ENCODE results near the gene TRRAP. TPM values are rescaled to one million over a fixed set of nuclear protein-coding genes. Genes with fewer than 3 reads are reported as not detected.
A peak's percentile ranks its signal among the peaks of the same experiment; 100 is the strongest.

Gene TRRAP
- polyA plus RNA-seq (12.9 and 16.6 TPM in 2 replicates), polyA minus RNA-seq (37.7 and 51.1 TPM in 2 replicates)

- Histone ChIP-seq H3K9ac (ENCODE audit: low read length) (peak within 1 kb of the TSS; percentile 94), H3K27ac (ENCODE audit: low read length) (peak within 1 kb of the TSS; percentile 84), H3K27me3 (ENCODE audit: insufficient read depth, low read depth, low read length) (no peaks in the 10 kb centered on the region), H3K36me3 (ENCODE audit: insufficient read depth, low read length) (no peaks in the 10 kb centered on the region), H3K9me2 (ENCODE audit: insufficient read depth, low read length) (no peaks in the 10 kb centered on the region), H3F3A (ENCODE audit: insufficient read depth, low read length, poor library complexity, severe bottlenecking) (no peaks in the 10 kb centered on the region), H3K79me2 (replicated peaks; ENCODE audit: insufficient read depth, low read length) (peaks cover 30% of the 10 kb centered on the region), H3K9me3 (ENCODE audit: low read length) (no peaks in the 10 kb centered on the region), H4K20me1 (ENCODE audit: insufficient read depth) (no peaks in the 10 kb centered on the region), H3K4me3 (ENCODE audit: low read length) (peak within 1 kb of the TSS; percentile 95), H2AFZ (ENCODE audit: low read depth, low read length) (peak within 1 kb of the TSS; percentile 92), H3K4me2 (ENCODE audit: low read length) (peak within 1 kb of the TSS; percentile 78)
- TF ChIP-seq TAF1 (IDR thresholded peaks at IDR 0.05; ENCODE audit: low read depth) (peak; percentile 55), EP300 (conservative IDR thresholded peaks at IDR 0.05; ENCODE audit: poor library complexity, severe bottlenecking) (peak; percentile 33), SMC3 (conservative IDR thresholded peaks at IDR 0.05; ENCODE audit: poor library complexity) (no peak), EZH2 (IDR thresholded peaks at IDR 0.05; ENCODE audit: borderline replicate concordance, insufficient read depth, low read length, poor library complexity, severe bottlenecking) (no peak), POLR2AphosphoS5 (IDR thresholded peaks at IDR 0.05) (peak; percentile 84), RAD21 (conservative IDR thresholded peaks at IDR 0.05) (peak; percentile 54)
- TF ChIP-seq, protein P1, sequence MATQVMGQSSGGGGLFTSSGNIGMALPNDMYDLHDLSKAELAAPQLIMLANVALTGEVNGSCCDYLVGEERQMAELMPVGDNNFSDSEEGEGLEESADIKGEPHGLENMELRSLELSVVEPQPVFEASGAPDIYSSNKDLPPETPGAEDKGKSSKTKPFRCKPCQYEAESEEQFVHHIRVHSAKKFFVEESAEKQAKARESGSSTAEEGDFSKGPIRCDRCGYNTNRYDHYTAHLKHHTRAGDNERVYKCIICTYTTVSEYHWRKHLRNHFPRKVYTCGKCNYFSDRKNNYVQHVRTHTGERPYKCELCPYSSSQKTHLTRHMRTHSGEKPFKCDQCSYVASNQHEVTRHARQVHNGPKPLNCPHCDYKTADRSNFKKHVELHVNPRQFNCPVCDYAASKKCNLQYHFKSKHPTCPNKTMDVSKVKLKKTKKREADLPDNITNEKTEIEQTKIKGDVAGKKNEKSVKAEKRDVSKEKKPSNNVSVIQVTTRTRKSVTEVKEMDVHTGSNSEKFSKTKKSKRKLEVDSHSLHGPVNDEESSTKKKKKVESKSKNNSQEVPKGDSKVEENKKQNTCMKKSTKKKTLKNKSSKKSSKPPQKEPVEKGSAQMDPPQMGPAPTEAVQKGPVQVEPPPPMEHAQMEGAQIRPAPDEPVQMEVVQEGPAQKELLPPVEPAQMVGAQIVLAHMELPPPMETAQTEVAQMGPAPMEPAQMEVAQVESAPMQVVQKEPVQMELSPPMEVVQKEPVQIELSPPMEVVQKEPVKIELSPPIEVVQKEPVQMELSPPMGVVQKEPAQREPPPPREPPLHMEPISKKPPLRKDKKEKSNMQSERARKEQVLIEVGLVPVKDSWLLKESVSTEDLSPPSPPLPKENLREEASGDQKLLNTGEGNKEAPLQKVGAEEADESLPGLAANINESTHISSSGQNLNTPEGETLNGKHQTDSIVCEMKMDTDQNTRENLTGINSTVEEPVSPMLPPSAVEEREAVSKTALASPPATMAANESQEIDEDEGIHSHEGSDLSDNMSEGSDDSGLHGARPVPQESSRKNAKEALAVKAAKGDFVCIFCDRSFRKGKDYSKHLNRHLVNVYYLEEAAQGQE (IDR thresholded peaks at IDR 0.05; ENCODE audit: borderline replicate concordance), result peak; percentile 79
- TF ChIP-seq, protein P2, sequence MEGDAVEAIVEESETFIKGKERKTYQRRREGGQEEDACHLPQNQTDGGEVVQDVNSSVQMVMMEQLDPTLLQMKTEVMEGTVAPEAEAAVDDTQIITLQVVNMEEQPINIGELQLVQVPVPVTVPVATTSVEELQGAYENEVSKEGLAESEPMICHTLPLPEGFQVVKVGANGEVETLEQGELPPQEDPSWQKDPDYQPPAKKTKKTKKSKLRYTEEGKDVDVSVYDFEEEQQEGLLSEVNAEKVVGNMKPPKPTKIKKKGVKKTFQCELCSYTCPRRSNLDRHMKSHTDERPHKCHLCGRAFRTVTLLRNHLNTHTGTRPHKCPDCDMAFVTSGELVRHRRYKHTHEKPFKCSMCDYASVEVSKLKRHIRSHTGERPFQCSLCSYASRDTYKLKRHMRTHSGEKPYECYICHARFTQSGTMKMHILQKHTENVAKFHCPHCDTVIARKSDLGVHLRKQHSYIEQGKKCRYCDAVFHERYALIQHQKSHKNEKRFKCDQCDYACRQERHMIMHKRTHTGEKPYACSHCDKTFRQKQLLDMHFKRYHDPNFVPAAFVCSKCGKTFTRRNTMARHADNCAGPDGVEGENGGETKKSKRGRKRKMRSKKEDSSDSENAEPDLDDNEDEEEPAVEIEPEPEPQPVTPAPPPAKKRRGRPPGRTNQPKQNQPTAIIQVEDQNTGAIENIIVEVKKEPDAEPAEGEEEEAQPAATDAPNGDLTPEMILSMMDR (IDR thresholded peaks at IDR 0.05; ENCODE audit: poor library complexity, severe bottlenecking), result peak; percentile 95
Observed at GRCh38 chr7:98878365-98879197, at the start of gene TRRAP. Gene TRRAP, plus strand, starts transcription at chr7:98878532. Its CDS starts 2,619 bp downstream, at chr7:98881151.

GRCh38 chr7:98830972-98831548 lies 47.3 kb upstream of the TRRAP start:
- TF ChIP-seq POLR2AphosphoS5 (IDR thresholded peaks at IDR 0.05) (no peak), SMC3 (conservative IDR thresholded peaks at IDR 0.05; ENCODE audit: poor library complexity) (no peak), RAD21 (conservative IDR thresholded peaks at IDR 0.05) (no peak), EZH2 (IDR thresholded peaks at IDR 0.05; ENCODE audit: borderline replicate concordance, insufficient read depth, low read length, poor library complexity, severe bottlenecking) (no peak), MXI1 (conservative IDR thresholded peaks at IDR 0.05; ENCODE audit: poor library complexity, severe bottlenecking) (no peak), EP300 (conservative IDR thresholded peaks at IDR 0.05; ENCODE audit: poor library complexity, severe bottlenecking) (no peak), TAF1 (IDR thresholded peaks at IDR 0.05; ENCODE audit: low read depth) (no peak)
- TF ChIP-seq, protein P2 (IDR thresholded peaks at IDR 0.05; ENCODE audit: poor library complexity, severe bottlenecking), result no peak
- TF ChIP-seq, protein P1 (IDR thresholded peaks at IDR 0.05; ENCODE audit: borderline replicate concordance), result no peak
- Histone ChIP-seq H3K36me3 (ENCODE audit: insufficient read depth, low read length) (no peaks in the 10 kb centered on the region), H3K9ac (ENCODE audit: low read length) (no peak overlapping the region), H3K4me2 (ENCODE audit: low read length) (no peak overlapping the region), H3K9me3 (ENCODE audit: low read length) (no peaks in the 10 kb centered on the region), H4K20me1 (ENCODE audit: insufficient read depth) (no peaks in the 10 kb centered on the region), H3F3A (ENCODE audit: insufficient read depth, low read length, poor library complexity, severe bottlenecking) (no peaks in the 10 kb centered on the region), H3K9me2 (ENCODE audit: insufficient read depth, low read length) (no peaks in the 10 kb centered on the region), H3K27ac (ENCODE audit: low read length) (no peak overlapping the region), H2AFZ (ENCODE audit: low read depth, low read length) (no peak overlapping the region), H3K4me3 (ENCODE audit: low read length) (no peak overlapping the region), H3K27me3 (ENCODE audit: insufficient read depth, low read depth, low read length) (no peaks in the 10 kb centered on the region), H3K79me2 (replicated peaks; ENCODE audit: insufficient read depth, low read length) (no peaks in the 10 kb centered on the region)

Measured in neural cell (in vitro differentiated cells).